ENCODE data around the gene REEP5. TPM values are rescaled to one million over a fixed set of nuclear protein-coding genes. Genes with fewer than 3 reads are reported as not detected.
"Not testable (repeated sequence)": the region's sequence is repeated elsewhere in the genome, so short reads cannot be mapped to it uniquely, and the experiment has no call there.

The REEP5 gene
- polyA plus RNA-seq, 1 experiment, result 334 TPM

DNA sequence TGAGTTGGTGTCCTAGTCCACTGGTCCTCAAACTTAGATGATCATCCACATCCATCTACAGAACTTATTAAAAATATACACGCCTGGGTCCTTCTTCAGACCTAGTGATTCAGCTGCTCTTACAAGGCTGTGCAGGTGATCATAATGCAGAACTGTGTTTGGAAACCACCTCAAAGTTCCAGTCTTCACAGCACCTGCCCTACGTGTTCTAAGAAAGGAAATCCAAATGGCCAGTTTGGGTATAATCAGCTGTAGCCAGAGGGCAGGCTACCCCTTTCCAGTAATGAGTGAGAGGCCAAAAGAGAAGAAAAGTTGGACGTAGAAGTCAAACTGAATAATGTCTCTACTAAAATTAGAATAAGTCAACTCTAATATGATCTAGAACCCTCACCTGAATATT, 15.4 kb downstream of the REEP5 start:
- peaks cover 5% of the 10 kb centered on the region for H3K36me3 ChIP-seq (ENCODE audit: control insufficient read depth, insufficient read depth, low read length)
- no peak overlapping the region for H3K4me3 ChIP-seq (ENCODE audit: low read depth, low read length)
- TF ChIP-seq, protein P1, sequence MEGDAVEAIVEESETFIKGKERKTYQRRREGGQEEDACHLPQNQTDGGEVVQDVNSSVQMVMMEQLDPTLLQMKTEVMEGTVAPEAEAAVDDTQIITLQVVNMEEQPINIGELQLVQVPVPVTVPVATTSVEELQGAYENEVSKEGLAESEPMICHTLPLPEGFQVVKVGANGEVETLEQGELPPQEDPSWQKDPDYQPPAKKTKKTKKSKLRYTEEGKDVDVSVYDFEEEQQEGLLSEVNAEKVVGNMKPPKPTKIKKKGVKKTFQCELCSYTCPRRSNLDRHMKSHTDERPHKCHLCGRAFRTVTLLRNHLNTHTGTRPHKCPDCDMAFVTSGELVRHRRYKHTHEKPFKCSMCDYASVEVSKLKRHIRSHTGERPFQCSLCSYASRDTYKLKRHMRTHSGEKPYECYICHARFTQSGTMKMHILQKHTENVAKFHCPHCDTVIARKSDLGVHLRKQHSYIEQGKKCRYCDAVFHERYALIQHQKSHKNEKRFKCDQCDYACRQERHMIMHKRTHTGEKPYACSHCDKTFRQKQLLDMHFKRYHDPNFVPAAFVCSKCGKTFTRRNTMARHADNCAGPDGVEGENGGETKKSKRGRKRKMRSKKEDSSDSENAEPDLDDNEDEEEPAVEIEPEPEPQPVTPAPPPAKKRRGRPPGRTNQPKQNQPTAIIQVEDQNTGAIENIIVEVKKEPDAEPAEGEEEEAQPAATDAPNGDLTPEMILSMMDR (IDR thresholded peaks at IDR 0.05; ENCODE audit: insufficient read depth, low read depth, low read length), result no peak
- ChIA-PET CTCF (no interaction called here), POLR2A (no interaction called here)
- DNase-seq (ENCODE audit: low read depth), result no peak
- H3K27me3 ChIP-seq (ENCODE audit: control insufficient read depth, insufficient read depth, low read length), result no peaks in the 10 kb centered on the region

DNA sequence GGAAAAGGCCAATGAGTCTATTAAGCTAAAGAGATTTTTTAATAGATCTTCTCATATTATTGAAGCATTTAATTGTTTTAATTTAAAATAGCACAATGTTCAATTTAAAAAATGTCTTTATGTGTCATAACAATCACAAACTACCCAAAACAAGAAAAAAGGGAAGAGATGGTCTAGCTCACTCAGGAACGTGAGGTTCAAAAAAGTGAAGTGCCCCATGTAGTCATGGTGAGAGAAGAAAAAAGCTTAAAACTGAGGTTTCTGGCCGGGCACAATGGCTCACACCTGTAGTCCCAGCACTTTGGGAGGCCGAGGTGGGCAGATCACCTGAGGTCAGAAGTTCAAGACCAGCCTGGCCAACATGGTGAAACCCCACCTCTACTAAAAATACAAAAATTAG, 17.0 kb downstream of the REEP5 start:
- CTCF ChIA-PET, result interaction anchor here (3.1 kb wide), 1 partner anchor 16 kb away, joined by 13 read pairs; no protein-coding TSS in a partner anchor
- not testable (repeated sequence) for DNase-seq (ENCODE audit: low read depth)

DNA sequence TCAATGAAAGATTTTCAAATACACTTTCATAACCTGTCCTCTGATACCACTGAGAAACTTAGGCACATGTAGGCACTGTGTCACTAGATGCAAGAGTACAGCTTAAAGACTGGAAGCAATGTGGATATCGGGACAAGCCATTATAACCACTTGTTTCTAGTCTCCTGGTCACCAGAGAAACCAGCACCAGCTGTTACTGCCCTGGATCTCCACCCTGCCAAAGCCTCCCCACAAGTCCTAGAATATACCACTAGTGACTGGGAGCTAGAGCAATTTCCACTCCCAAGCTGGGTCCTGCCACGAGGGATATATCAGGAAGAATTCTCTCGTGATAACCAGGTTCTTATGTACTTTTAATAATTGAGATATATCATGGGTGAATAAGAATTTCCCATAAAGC, 19.5 kb downstream of the REEP5 start:
- Histone ChIP-seq H3K4me3 (ENCODE audit: low read depth, low read length) (no peak overlapping the region), H3K36me3 (ENCODE audit: control insufficient read depth, insufficient read depth, low read length) (peaks cover 7% of the 10 kb centered on the region), H3K27me3 (ENCODE audit: control insufficient read depth, insufficient read depth, low read length) (no peaks in the 10 kb centered on the region)
- POLR2A ChIA-PET, result no interaction called here
- TF ChIP-seq, protein P1 (IDR thresholded peaks at IDR 0.05; ENCODE audit: insufficient read depth, low read depth, low read length), result no peak
- no peak for DNase-seq (ENCODE audit: low read depth)
- CTCF ChIA-PET, result interaction anchor here (0.6 to 3.1 kb wide), 4 partner anchors 11 to 54 kb away, joined by 3 to 13 read pairs (median 3); no protein-coding TSS in a partner anchor

More for the DNA sequence above, 17.0 kb downstream of the REEP5 start:
- H3K4me3 ChIP-seq (ENCODE audit: low read depth, low read length); H3K27me3 ChIP-seq (ENCODE audit: control insufficient read depth, insufficient read depth, low read length); H3K36me3 ChIP-seq (ENCODE audit: control insufficient read depth, insufficient read depth, low read length); POLR2A ChIA-PET: not testable (repeated sequence)

DNA sequence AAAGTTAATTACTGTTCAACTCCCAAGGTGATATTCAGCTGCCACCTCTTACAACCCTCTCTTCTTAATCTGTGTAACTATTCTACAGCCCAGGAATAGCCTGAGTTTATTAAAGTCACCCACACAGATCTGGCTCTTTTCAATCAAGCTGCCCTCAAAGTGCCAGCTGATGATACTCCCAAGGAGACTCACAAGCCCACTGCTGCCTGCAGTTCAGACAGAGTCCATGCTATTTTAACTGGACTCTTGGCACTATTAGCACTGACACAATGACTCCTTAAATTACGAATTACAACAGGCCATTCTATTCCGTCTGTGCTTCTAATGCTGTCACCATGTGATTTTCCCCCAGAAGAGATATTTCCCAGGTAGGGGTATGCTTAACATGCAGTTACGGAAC, 26.3 kb downstream of the REEP5 start:
- Histone ChIP-seq H3K4me3 (ENCODE audit: low read depth, low read length) (no peak overlapping the region), H3K27me3 (ENCODE audit: control insufficient read depth, insufficient read depth, low read length) (no peaks in the 10 kb centered on the region), H3K36me3 (ENCODE audit: control insufficient read depth, insufficient read depth, low read length) (peaks cover 7% of the 10 kb centered on the region)
- ChIA-PET POLR2A (no interaction called here), CTCF (interaction anchor here (0.9 to 1.4 kb wide), 4 partner anchors 10 to 47 kb away, joined by 3 read pairs; no protein-coding TSS in a partner anchor)
- no peak for DNase-seq (ENCODE audit: low read depth)
- TF ChIP-seq, protein P1 (IDR thresholded peaks at IDR 0.05; ENCODE audit: insufficient read depth, low read depth, low read length), result no peak

DNA sequence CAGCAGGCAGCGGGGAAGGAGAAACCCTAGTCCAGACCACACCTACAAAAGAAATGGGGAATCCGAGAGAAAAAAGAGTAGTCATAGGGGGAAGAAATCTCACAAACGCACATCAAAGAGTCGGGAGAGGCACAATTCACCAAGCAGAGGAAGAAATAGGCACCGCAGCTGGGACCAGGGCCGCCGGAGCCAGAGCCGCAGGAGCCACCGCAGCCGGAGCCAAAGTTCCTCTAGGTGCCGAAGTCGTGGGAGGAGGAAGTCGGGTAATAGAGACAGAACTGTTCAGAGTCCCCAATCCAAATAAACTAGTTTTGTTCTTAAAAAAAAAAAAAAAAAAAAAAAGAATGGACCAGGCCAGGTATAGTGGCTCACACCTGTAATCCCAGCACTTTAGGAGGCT, 29.3 kb downstream of the REEP5 start:
- TF ChIP-seq, protein P1 (IDR thresholded peaks at IDR 0.05; ENCODE audit: insufficient read depth, low read depth, low read length), result no peak
- DNase-seq (ENCODE audit: low read depth), result no peak
- POLR2A ChIA-PET, result interaction anchor here (0.5 kb wide), 1 partner anchor 14 kb away, joined by 3 read pairs; no protein-coding TSS in a partner anchor
- no peaks in the 10 kb centered on the region for H3K27me3 ChIP-seq (ENCODE audit: control insufficient read depth, insufficient read depth, low read length)
- H3K36me3 ChIP-seq (ENCODE audit: control insufficient read depth, insufficient read depth, low read length), result peaks cover 3% of the 10 kb centered on the region
- CTCF ChIA-PET, result interaction anchor here (1.7 kb wide), 1 partner anchor 10 kb away, joined by 3 read pairs; no protein-coding TSS in a partner anchor
- H3K4me3 ChIP-seq (ENCODE audit: low read depth, low read length), result no peak overlapping the region

DNA sequence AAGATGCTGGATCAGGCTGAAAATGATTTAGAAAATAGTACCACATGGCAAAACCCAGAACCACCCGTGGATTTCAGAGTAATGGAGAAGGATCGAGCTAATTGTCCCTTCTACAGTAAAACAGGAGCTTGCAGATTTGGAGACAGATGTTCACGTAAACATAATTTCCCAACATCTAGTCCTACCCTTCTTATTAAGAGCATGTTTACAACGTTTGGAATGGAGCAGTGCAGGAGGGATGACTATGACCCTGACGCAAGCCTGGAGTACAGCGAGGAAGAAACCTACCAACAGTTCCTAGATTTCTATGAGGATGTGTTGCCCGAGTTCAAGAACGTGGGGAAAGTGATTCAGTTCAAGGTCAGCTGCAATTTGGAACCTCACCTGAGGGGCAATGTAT, 30.0 kb downstream of the REEP5 start:
- CTCF ChIA-PET, result interaction anchor here (1.0 to 1.7 kb wide), 2 partner anchors 8 to 10 kb away, joined by 3 read pairs; no protein-coding TSS in a partner anchor
- H3K36me3 ChIP-seq (ENCODE audit: control insufficient read depth, insufficient read depth, low read length); H3K4me3 ChIP-seq (ENCODE audit: low read depth, low read length); DNase-seq (ENCODE audit: low read depth); H3K27me3 ChIP-seq (ENCODE audit: control insufficient read depth, insufficient read depth, low read length); POLR2A ChIA-PET: not testable (repeated sequence)
